SU-DHL-6 (cell line): ENCODE measurements around the gene CDKN1B.

ENCODE experiments used
- H2AFZ ChIP-seq: fragments of 200-600 bp; sonication (generic); 2 replicates; pipeline ENCODE4 v1.6.1; 2014; ENCODE audit warnings: low read depth, mild to moderate bottlenecking, moderate library complexity, mixed read lengths, antibody characterized with exemption, low read length; ENCODE audit not compliant: severe bottlenecking
- H3F3A ChIP-seq: fragments of 200-600 bp; shearing (Covaris generic); 2 replicates; pipeline ENCODE4 v1.6.0; 2016; ENCODE audit warnings: antibody characterized with exemption, mild to moderate bottlenecking; ENCODE audit not compliant: insufficient read depth
- H3K27ac ChIP-seq: fragments of 200-600 bp; sonication (generic); 2 replicates; pipeline ENCODE4 v1.5.1; 2016; ENCODE audit warnings: low read depth, mild to moderate bottlenecking, low read length, moderate library complexity, mixed read lengths
- H3K27me3 ChIP-seq: fragments of 200-600 bp; sonication (generic), shearing (Covaris generic); 2 replicates; pipeline ENCODE4 v1.6.0; 2014; ENCODE audit warnings: mild to moderate bottlenecking, low read length
- H3K36me3 ChIP-seq: fragments of 200-600 bp; sonication (generic); 2 replicates; pipeline ENCODE4 v1.6.1; 2014; ENCODE audit warnings: mild to moderate bottlenecking, low read length, mixed read lengths
- H3K4me2 ChIP-seq: fragments of 300-600, 200-600 bp; shearing (Covaris generic), sonication (generic); 2 replicates; pipeline ENCODE4 v1.6.0; 2014; ENCODE audit warnings: low read length, low read depth, mild to moderate bottlenecking; ENCODE audit not compliant: poor library complexity, severe bottlenecking
- H3K4me3 ChIP-seq: fragments of 200-600 bp; sonication (generic); 2 replicates; pipeline ENCODE4 v1.5.1; 2014; ENCODE audit warnings: antibody characterized with exemption, low read length, mild to moderate bottlenecking, mixed read lengths; ENCODE audit not compliant: insufficient read depth, poor library complexity, severe bottlenecking
- H3K79me2 ChIP-seq: fragments of 200-600 bp; sonication (generic); 2 replicates; pipeline ENCODE4 v1.6.1; 2014; ENCODE audit warnings: mild to moderate bottlenecking, low read length, moderate library complexity; ENCODE audit not compliant: insufficient read depth
- H3K9ac ChIP-seq: fragments of 200-600 bp; sonication (generic); 2 replicates; pipeline ENCODE4 v1.7.0; 2014; ENCODE audit warnings: mild to moderate bottlenecking, low read length
- H3K9me2 ChIP-seq: fragments of 200-600 bp; sonication (generic); replicated peaks from 2 replicates; pipeline ENCODE4 v1.6.1; 2014; ENCODE audit warnings: low read length; ENCODE audit not compliant: insufficient read depth
- H3K9me3 ChIP-seq: fragments of 200-600 bp; sonication (generic); 2 replicates; pipeline ENCODE4 v1.6.1; 2014; ENCODE audit warnings: low read length, mixed read lengths; ENCODE audit not compliant: insufficient read depth
- H4K20me1 ChIP-seq: fragments of 200-600 bp; sonication (generic); 2 replicates; pipeline ENCODE4 v1.6.1; 2014; ENCODE audit warnings: low read depth, mild to moderate bottlenecking, antibody characterized with exemption, low read length, moderate library complexity, mixed read lengths
- CTCF ChIP-seq: fragments of 200-600 bp; sonication (generic); IDR thresholded peaks from one replicate; pipeline ENCODE4 v1.5.1; 2017; ENCODE audit warnings: antibody characterized with exemption, mild to moderate bottlenecking, low read length, moderate library complexity; ENCODE audit not compliant: insufficient read depth, poor library complexity, severe bottlenecking
- EZH2phosphoT487 ChIP-seq: fragments of 200-600 bp; sonication (generic), shearing (Covaris generic); conservative IDR thresholded peaks from 2 replicates; pipeline ENCODE4 v1.6.1; 2018; ENCODE audit warnings: mild to moderate bottlenecking, antibody characterized with exemption, low read length, moderate library complexity, mixed read lengths

Gene CDKN1B

GRCh38 chr12:12681061-12681765 is 36.0 kb upstream of the CDKN1B start:
- Histone ChIP-seq H3K27me3 (no peaks in the 10 kb centered on the region), H3K9ac (no peak overlapping the region), H3K4me2 (no peak overlapping the region), H3K79me2 (no peaks in the 10 kb centered on the region), H2AFZ (no peak overlapping the region), H3F3A (no peaks in the 10 kb centered on the region), H3K9me3 (no peaks in the 10 kb centered on the region), H4K20me1 (no peaks in the 10 kb centered on the region), H3K36me3 (no peaks in the 10 kb centered on the region), H3K4me3 (no peak overlapping the region), H3K27ac (no peak overlapping the region), H3K9me2 (no peaks in the 10 kb centered on the region)
- TF ChIP-seq EZH2phosphoT487 (no peak), CTCF (no peak)

DNA sequence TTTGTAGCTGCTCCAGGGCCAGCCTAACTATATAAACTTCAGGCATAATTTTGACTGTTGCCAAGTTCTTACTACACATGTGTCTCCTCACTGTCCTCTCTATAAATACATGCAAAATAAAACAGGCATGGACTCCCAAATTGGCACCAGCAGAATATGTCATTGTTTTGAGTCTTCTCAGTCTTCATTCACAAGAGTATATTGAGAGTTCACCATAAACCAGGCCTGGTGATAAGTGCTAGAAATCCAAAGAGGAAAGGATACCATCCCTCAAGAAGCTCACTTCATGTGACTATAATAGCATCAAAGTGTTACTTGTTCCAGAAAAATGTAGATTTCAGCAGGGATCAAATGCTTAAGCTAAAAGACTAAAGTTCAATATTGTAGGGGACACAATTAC is 34.9 kb upstream of the CDKN1B start:
- no peaks in the 10 kb centered on the region for H3K27me3 ChIP-seq
- no peak for TF ChIP-seq EZH2phosphoT487
- TF ChIP-seq CTCF, result no peak
- H3K4me2 ChIP-seq, result no peak overlapping the region
- no peaks in the 10 kb centered on the region for H4K20me1 ChIP-seq
- no peaks in the 10 kb centered on the region for H3K9me3 ChIP-seq
- no peaks in the 10 kb centered on the region for H3K36me3 ChIP-seq
- H3K27ac ChIP-seq, result no peak overlapping the region
- H3K9ac ChIP-seq, result no peak overlapping the region
- H2AFZ ChIP-seq, result no peak overlapping the region
- H3K4me3 ChIP-seq, result no peak overlapping the region
- no peaks in the 10 kb centered on the region for H3K79me2 ChIP-seq
- no peaks in the 10 kb centered on the region for H3F3A ChIP-seq
- no peaks in the 10 kb centered on the region for H3K9me2 ChIP-seq

DNA sequence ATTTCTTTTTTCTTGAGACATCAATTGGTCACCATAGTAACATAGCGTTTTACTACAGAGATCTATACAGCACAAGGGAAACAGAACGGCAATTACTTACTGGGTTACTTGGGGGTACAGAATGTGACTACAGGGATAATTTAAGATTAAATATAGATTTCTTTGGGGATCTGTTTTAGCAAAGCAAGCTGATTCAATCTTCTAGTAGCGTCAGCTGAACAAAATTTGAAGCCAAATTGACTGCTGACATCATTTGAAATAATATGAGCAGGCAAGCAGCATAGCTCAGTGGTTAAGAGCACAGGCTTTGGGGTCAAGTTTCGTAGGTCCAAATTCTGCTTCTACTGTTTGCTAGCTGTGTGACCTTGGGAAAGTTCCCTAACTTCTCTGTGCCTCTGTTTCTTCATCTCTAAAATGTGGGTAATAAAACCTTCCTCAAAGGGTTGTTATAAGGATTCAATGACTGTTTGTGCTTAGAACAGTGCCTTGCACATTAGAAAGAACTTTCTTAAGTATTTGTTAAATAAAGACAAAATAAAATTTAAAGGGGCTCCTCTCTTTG is 34.0 kb upstream of the CDKN1B start:
- H3K4me2 ChIP-seq, result no peak overlapping the region
- H4K20me1 ChIP-seq, result no peaks in the 10 kb centered on the region
- no peaks in the 10 kb centered on the region for H3K36me3 ChIP-seq
- H3K9me3 ChIP-seq, result no peaks in the 10 kb centered on the region
- no peaks in the 10 kb centered on the region for H3F3A ChIP-seq
- no peaks in the 10 kb centered on the region for H3K79me2 ChIP-seq
- no peak for TF ChIP-seq EZH2phosphoT487
- no peak overlapping the region for H3K4me3 ChIP-seq
- no peak overlapping the region for H3K27ac ChIP-seq
- no peaks in the 10 kb centered on the region for H3K27me3 ChIP-seq
- no peak overlapping the region for H3K9ac ChIP-seq
- no peaks in the 10 kb centered on the region for H3K9me2 ChIP-seq
- H2AFZ ChIP-seq, result no peak overlapping the region

DNA sequence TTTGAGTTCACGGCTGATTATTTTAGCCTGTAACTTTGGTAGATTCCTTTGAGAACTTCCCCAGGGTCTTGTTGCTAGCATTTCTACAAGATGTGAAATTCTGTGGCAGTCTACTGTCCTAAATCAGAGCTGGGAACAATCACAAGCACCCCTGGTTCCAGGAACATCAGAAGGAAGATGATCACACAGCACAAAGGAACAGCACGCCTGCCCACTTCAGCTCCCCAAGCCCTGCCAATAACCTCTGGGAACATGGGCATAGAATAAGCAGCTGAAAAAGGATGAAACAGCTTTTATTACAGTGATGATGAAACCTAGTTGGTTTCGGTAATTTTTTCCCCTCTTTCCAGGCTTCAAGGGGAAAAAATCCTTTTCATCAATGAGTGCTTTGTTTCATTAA is 33.4 kb upstream of the CDKN1B start:
- Histone ChIP-seq H3K9ac (no peak overlapping the region), H3K79me2 (no peaks in the 10 kb centered on the region), H3K27ac (no peak overlapping the region), H3K9me3 (no peaks in the 10 kb centered on the region), H3K36me3 (no peaks in the 10 kb centered on the region), H4K20me1 (no peaks in the 10 kb centered on the region), H3K4me3 (no peak overlapping the region), H3K4me2 (no peak overlapping the region), H3K27me3 (no peaks in the 10 kb centered on the region), H3K9me2 (no peaks in the 10 kb centered on the region), H2AFZ (no peak overlapping the region), H3F3A (no peaks in the 10 kb centered on the region)
- TF ChIP-seq EZH2phosphoT487 (no peak), CTCF (no peak)
